Measurements from ENCODE around the gene RNASE7.

- TF ChIP-seq, protein P1, sequence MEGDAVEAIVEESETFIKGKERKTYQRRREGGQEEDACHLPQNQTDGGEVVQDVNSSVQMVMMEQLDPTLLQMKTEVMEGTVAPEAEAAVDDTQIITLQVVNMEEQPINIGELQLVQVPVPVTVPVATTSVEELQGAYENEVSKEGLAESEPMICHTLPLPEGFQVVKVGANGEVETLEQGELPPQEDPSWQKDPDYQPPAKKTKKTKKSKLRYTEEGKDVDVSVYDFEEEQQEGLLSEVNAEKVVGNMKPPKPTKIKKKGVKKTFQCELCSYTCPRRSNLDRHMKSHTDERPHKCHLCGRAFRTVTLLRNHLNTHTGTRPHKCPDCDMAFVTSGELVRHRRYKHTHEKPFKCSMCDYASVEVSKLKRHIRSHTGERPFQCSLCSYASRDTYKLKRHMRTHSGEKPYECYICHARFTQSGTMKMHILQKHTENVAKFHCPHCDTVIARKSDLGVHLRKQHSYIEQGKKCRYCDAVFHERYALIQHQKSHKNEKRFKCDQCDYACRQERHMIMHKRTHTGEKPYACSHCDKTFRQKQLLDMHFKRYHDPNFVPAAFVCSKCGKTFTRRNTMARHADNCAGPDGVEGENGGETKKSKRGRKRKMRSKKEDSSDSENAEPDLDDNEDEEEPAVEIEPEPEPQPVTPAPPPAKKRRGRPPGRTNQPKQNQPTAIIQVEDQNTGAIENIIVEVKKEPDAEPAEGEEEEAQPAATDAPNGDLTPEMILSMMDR (IDR thresholded peaks at IDR 0.05) = no peak
- TF ChIP-seq POLR2A (IDR thresholded peaks at IDR 0.05) = no peak
Measured at GRCh38 chr14:20998139-20998538, 44.0 kb upstream of the RNASE7 start.

Measured in body of pancreas (tissue), 4 donors.